Measurements from ENCODE around the gene OTOF. TPM values are rescaled to one million over a fixed set of nuclear protein-coding genes. Genes with fewer than 3 reads are reported as not detected.

OTOF gene
- total RNA-seq, 1 donor, result 0.10 TPM

GRCh38 chr2:26510344-26510973 is 32.5 kb upstream of the OTOF start:
- Histone ChIP-seq H3K4me1 (ENCODE audit: insufficient read depth, low read length) (no peaks in the 10 kb centered on the region), H3K9me3 (ENCODE audit: low read depth, low read length) (no peaks in the 10 kb centered on the region), H3K27me3 (ENCODE audit: insufficient read depth, low read length) (no peaks in the 10 kb centered on the region), H3K4me3 (ENCODE audit: low read length) (no peak overlapping the region)

GRCh38 chr2:26509141-26509540 is 31.2 kb upstream of the OTOF start:
- Histone ChIP-seq H3K9me3 (ENCODE audit: low read depth, low read length) (no peaks in the 10 kb centered on the region), H3K4me3 (ENCODE audit: low read length) (no peak overlapping the region), H3K27me3 (ENCODE audit: insufficient read depth, low read length) (no peaks in the 10 kb centered on the region), H3K4me1 (ENCODE audit: insufficient read depth, low read length) (no peaks in the 10 kb centered on the region)

DNA sequence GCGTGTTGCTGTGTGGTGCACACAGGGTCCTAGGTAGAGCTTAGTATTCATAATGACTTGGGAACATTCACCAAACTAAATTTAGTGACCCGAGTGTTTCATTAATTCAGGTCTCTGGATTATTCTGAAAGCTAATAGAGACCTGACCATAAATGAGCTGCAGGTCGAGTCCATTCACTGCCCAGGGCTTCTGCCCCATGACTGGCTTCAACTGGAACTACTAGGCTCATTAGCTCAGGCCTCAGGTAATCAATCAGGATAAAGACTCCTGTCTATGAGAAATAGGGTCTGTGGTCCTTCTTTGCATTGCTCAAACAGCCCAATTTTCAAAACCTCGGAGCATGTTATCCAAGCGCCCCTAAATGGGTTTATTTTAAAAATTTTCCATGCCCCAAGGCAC is 30.0 kb upstream of the OTOF start:
- Histone ChIP-seq H3K27me3 (ENCODE audit: insufficient read depth, low read length) (no peaks in the 10 kb centered on the region), H3K9me3 (ENCODE audit: low read depth, low read length) (no peaks in the 10 kb centered on the region), H3K4me1 (ENCODE audit: insufficient read depth, low read length) (peaks cover 10% of the 10 kb centered on the region)

DNA sequence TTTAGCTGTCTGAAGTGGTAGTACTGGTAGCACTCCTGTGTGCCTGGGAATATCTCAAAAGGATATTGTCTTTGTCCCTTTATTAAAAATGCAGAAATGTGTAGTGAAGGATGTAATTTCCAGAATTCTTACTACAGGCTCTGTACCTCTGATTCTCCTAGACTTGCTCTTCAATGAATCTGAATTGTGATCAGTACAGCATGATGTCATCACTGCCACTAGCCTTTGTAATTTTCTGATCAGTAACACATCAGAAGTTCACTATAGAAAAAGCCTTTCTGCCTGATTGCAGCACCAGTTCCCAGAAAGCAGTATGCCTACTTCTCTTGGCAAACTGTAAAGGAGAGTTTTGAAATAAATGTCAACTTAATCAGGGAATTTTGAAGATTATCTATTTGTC is 29.2 kb upstream of the OTOF start:
- no peaks in the 10 kb centered on the region for H3K27me3 ChIP-seq (ENCODE audit: insufficient read depth, low read length)
- peaks cover 10% of the 10 kb centered on the region for H3K4me1 ChIP-seq (ENCODE audit: insufficient read depth, low read length)
- no peaks in the 10 kb centered on the region for H3K9me3 ChIP-seq (ENCODE audit: low read depth, low read length)
- no peak overlapping the region for H3K4me3 ChIP-seq (ENCODE audit: low read length)

More for the DNA sequence above, 30.0 kb upstream of the OTOF start:
- no peak overlapping the region for H3K4me3 ChIP-seq (ENCODE audit: low read length)

DNA sequence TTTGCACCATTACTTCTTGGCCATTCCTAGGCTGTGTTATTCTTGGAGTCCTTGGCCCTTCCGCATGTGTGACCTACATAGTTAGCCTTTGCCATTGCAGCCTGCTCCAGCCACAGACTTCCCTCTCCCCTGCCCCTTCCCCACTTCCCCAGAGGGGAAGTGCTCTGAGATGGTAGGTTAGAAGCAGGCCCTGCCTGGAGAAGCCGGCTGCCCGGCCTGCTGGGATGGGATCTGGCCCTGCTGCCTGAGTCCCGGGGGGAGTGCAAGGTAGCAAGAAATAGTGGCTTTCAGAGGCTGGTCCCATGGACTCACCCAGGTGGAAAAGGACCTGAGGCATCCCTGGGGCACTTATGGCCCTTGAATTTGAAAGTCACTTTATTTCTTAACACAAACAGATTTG is 28.4 kb upstream of the OTOF start:
- no peaks in the 10 kb centered on the region for H3K9me3 ChIP-seq (ENCODE audit: low read depth, low read length)
- peaks cover 10% of the 10 kb centered on the region for H3K4me1 ChIP-seq (ENCODE audit: insufficient read depth, low read length)
- no peak overlapping the region for H3K4me3 ChIP-seq (ENCODE audit: low read length)
- no peaks in the 10 kb centered on the region for H3K27me3 ChIP-seq (ENCODE audit: insufficient read depth, low read length)

- H3K27me3 ChIP-seq (ENCODE audit: insufficient read depth, low read length), result no peaks in the 10 kb centered on the region
- H3K9me3 ChIP-seq (ENCODE audit: low read depth, low read length), result no peaks in the 10 kb centered on the region
- H3K4me3 ChIP-seq (ENCODE audit: low read length), result no peak overlapping the region
- H3K4me1 ChIP-seq (ENCODE audit: insufficient read depth, low read length), result peaks cover 10% of the 10 kb centered on the region
Observed at GRCh38 chr2:26504002-26504401, 26.1 kb upstream of the OTOF start.

GRCh38 chr2:26503231-26503880 is 25.4 kb upstream of the OTOF start:
- H3K9me3 ChIP-seq (ENCODE audit: low read depth, low read length), result no peaks in the 10 kb centered on the region
- no peaks in the 10 kb centered on the region for H3K27me3 ChIP-seq (ENCODE audit: insufficient read depth, low read length)
- peak overlapping the region; percentile 35 for H3K4me3 ChIP-seq (ENCODE audit: low read length)
- H3K4me1 ChIP-seq (ENCODE audit: insufficient read depth, low read length), result peaks cover 10% of the 10 kb centered on the region

DNA sequence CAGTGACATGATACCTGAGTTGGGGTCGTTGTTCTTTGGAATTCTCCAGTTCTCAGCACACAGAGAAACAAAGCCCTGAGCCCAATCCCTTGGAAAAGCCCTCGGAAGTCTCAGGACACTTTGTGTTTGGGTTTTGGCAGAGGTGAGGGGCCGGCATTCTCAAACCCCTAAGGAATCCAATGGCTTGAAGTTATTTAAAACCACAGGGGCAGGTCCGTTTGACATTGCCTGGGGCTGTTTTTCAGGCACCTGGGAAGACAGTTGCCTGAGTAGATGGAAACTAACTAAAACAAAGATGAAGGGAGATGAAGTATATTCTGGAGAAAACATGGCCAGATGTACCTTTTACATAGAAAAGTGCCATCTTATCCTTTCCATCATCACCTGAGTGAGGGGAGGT is 22.5 kb upstream of the OTOF start:
- Histone ChIP-seq H3K9me3 (ENCODE audit: low read depth, low read length) (no peaks in the 10 kb centered on the region), H3K27me3 (ENCODE audit: insufficient read depth, low read length) (no peaks in the 10 kb centered on the region), H3K4me1 (ENCODE audit: insufficient read depth, low read length) (peaks cover 10% of the 10 kb centered on the region), H3K4me3 (ENCODE audit: low read length) (no peak overlapping the region)

GRCh38 chr2:26495705-26496297 is 17.9 kb upstream of the OTOF start:
- Histone ChIP-seq H3K4me1 (ENCODE audit: insufficient read depth, low read length) (peaks cover 9% of the 10 kb centered on the region), H3K4me3 (ENCODE audit: low read length) (no peak overlapping the region), H3K9me3 (ENCODE audit: low read depth, low read length) (no peaks in the 10 kb centered on the region), H3K27me3 (ENCODE audit: insufficient read depth, low read length) (no peaks in the 10 kb centered on the region)

- no peaks in the 10 kb centered on the region for H3K9me3 ChIP-seq (ENCODE audit: low read depth, low read length)
- no peaks in the 10 kb centered on the region for H3K27me3 ChIP-seq (ENCODE audit: insufficient read depth, low read length)
- H3K4me1 ChIP-seq (ENCODE audit: insufficient read depth, low read length), result peaks cover 9% of the 10 kb centered on the region
- H3K4me3 ChIP-seq (ENCODE audit: low read length), result no peak overlapping the region
Observed at GRCh38 chr2:26494891-26495290, 17.0 kb upstream of the OTOF start.

DNA sequence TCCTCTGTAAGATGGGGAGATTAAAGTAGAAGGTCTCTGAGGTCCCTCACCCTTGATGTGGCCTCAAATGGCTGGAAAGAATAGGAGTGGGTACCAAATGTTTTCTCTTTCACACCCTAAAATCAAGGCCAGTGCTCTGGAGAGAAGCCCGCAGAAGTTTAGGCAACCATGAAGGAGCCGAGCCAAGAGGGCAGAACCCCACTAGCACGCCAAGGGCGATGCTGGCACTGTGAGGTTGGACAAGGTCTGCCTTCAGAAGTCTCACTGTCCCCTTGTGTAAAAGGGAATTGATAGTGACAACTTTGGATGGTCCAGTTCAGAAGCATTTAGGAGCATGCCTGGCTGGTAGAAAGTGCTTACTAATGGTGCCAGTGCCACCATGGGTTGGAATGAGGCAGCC is 16.3 kb upstream of the OTOF start:
- Histone ChIP-seq H3K4me3 (ENCODE audit: low read length) (no peak overlapping the region), H3K27me3 (ENCODE audit: insufficient read depth, low read length) (no peaks in the 10 kb centered on the region), H3K4me1 (ENCODE audit: insufficient read depth, low read length) (peaks cover 9% of the 10 kb centered on the region), H3K9me3 (ENCODE audit: low read depth, low read length) (no peaks in the 10 kb centered on the region)

GRCh38 chr2:26493566-26493965 is 15.6 kb upstream of the OTOF start:
- no peaks in the 10 kb centered on the region for H3K27me3 ChIP-seq (ENCODE audit: insufficient read depth, low read length)
- H3K9me3 ChIP-seq (ENCODE audit: low read depth, low read length), result no peaks in the 10 kb centered on the region
- H3K4me1 ChIP-seq (ENCODE audit: insufficient read depth, low read length), result peaks cover 9% of the 10 kb centered on the region
- H3K4me3 ChIP-seq (ENCODE audit: low read length), result no peak overlapping the region

GRCh38 chr2:26492749-26493515 is 15.0 kb upstream of the OTOF start:
- Histone ChIP-seq H3K4me1 (ENCODE audit: insufficient read depth, low read length) (peaks cover 9% of the 10 kb centered on the region), H3K4me3 (ENCODE audit: low read length) (no peak overlapping the region), H3K9me3 (ENCODE audit: low read depth, low read length) (no peaks in the 10 kb centered on the region), H3K27me3 (ENCODE audit: insufficient read depth, low read length) (no peaks in the 10 kb centered on the region)

DNA sequence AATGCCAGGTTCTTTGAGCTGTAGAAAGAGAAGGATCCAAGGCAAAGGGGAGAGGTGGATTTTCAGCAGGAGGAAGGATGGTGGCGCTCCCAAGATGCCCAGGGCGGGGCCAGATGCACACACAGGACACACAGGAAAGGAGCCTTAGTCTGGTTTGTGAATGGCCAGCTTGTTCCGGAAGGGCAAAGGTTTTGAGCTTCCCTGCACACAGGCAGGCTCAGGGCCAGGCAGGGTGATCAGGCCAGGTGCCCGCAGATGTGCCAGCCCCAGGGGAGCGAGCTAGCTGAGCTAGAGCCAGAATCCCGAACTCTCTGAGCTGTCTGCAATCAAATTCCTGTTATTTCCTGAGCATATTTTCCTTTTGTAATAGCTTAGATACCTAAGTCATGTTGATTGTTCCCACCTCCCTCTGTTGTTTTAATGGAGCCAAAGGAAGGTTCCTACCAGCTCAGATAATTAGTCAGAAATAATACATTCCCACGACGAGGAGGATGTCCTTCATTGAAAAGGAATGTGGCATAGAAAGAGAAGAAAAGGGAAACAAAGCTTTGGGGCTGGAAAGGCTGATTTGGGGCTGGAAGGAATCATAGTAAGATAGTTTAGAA is 13.7 kb upstream of the OTOF start:
- Histone ChIP-seq H3K27me3 (ENCODE audit: insufficient read depth, low read length) (no peaks in the 10 kb centered on the region), H3K4me1 (ENCODE audit: insufficient read depth, low read length) (peaks cover 9% of the 10 kb centered on the region), H3K4me3 (ENCODE audit: low read length) (no peak overlapping the region), H3K9me3 (ENCODE audit: low read depth, low read length) (no peaks in the 10 kb centered on the region)
